Measurements from ENCODE around the gene RASSF5.

- TF ChIP-seq REST (IDR thresholded peaks at IDR 0.05; ENCODE audit: insufficient read depth in 1 of 2, low read depth in 2 of 2, low read length in 2 of 2) (no peak), TAF1 (IDR thresholded peaks at IDR 0.05; ENCODE audit: borderline replicate concordance, insufficient read depth, low read length) (no peak), FOXP2 (optimal IDR thresholded peaks at IDR 0.05; ENCODE audit: borderline replicate concordance, extremely low read depth, extremely low read length, insufficient read depth) (no peak), POLR2AphosphoS5 (IDR thresholded peaks at IDR 0.05; ENCODE audit: low read depth, low read length) (no peak), SIN3A (IDR thresholded peaks at IDR 0.05; ENCODE audit: borderline replicate concordance, insufficient read depth, low read length) (no peak)
Measured at GRCh38 chr1:206493279-206493678, 14.1 kb upstream of the RASSF5 start.

All from PFSK-1 (cell line).